Mesenchymal stem cell (in vitro differentiated cells and primary cell): ENCODE measurements around the gene HMGCS1.
"Not testable (repeated sequence)": the region's sequence is repeated elsewhere in the genome, so short reads cannot be mapped to it uniquely, and the experiment has no call there.

Source experiments
- DNase-seq: peaks from one replicate; pipeline ENCODE4 v3.0.0-alpha.2; 2013
- H2AFZ ChIP-seq: one replicate; pipeline ENCODE4 v1.6.1; 2013; ENCODE audit warnings: low read depth, mild to moderate bottlenecking, control low read depth, inconsistent platforms, low read length, moderate library complexity
- H2AK5ac ChIP-seq: 2 replicates; pipeline ENCODE4 v1.6.1; 2013; ENCODE audit warnings: low read length, moderate library complexity, mild to moderate bottlenecking, inconsistent platforms; ENCODE audit not compliant: severe bottlenecking
- H2BK120ac ChIP-seq: one replicate; pipeline ENCODE4 v1.6.1; 2013; ENCODE audit warnings: low read depth, mild to moderate bottlenecking, inconsistent platforms, low read length, moderate library complexity
- H2BK12ac ChIP-seq, 2 experiments: one replicate each; pipeline ENCODE4 v1.6.1; 2013; ENCODE audit warnings: inconsistent platforms in 2 of 2, low read length in 2 of 2, mild to moderate bottlenecking in 2 of 2, moderate library complexity in 2 of 2, control low read depth in 1 of 2
- H2BK15ac ChIP-seq: one replicate; pipeline ENCODE4 v1.6.1; 2013; ENCODE audit warnings: mild to moderate bottlenecking, low read depth, inconsistent platforms; ENCODE audit not compliant: poor library complexity, severe bottlenecking
- H2BK5ac ChIP-seq: 2 replicates; pipeline ENCODE4 v1.6.1; 2013; ENCODE audit warnings: low read depth, mild to moderate bottlenecking, low read length, control low read depth, inconsistent platforms; ENCODE audit not compliant: poor library complexity, severe bottlenecking
- H3K14ac ChIP-seq, 2 experiments: one replicate each; pipeline ENCODE4 v1.6.1; 2013; ENCODE audit warnings: inconsistent platforms in 2 of 2, low read length in 2 of 2, control low read depth in 1 of 2, mild to moderate bottlenecking in 1 of 2, moderate library complexity in 1 of 2
- H3K18ac ChIP-seq, 2 experiments: one replicate each; pipeline ENCODE4 v1.6.1; 2013; ENCODE audit warnings: inconsistent platforms in 2 of 2, low read length in 2 of 2, control low read depth in 1 of 2, low read depth in 1 of 2, mild to moderate bottlenecking in 1 of 2
- H3K23ac ChIP-seq, 2 experiments: one replicate each; pipeline ENCODE4 v1.6.1; 2013; ENCODE audit warnings: inconsistent platforms in 2 of 2, low read length in 2 of 2, mild to moderate bottlenecking in 2 of 2, moderate library complexity in 2 of 2, control low read depth in 1 of 2
- H3K27ac ChIP-seq: 2 replicates; pipeline ENCODE4 v1.5.1; 2013; ENCODE audit warnings: mild to moderate bottlenecking, moderate library complexity, low read length, control low read depth, inconsistent platforms; ENCODE audit not compliant: poor library complexity, severe bottlenecking
- H3K27me3 ChIP-seq, 2 experiments: 2 replicates each; pipeline versions ENCODE4 v1.6.1 to v1.7.0; 2013; ENCODE audit warnings: low read length in 2 of 2, mild to moderate bottlenecking in 2 of 2, moderate library complexity in 2 of 2, control low read depth in 1 of 2, inconsistent platforms in 1 of 2; ENCODE audit not compliant: control insufficient read depth in 1 of 2, insufficient read depth in 1 of 2
- H3K36me3 ChIP-seq, 2 experiments: 2 replicates each; pipeline versions ENCODE4 v1.6.1 to v1.7.0; 2013; ENCODE audit warnings: low read length in 2 of 2, control low read depth in 1 of 2, inconsistent platforms in 1 of 2, low read depth in 1 of 2, mild to moderate bottlenecking in 1 of 2; ENCODE audit not compliant: insufficient read depth in 2 of 2, control insufficient read depth in 1 of 2
- H3K4ac ChIP-seq, 2 experiments: one replicate each; pipeline ENCODE4 v1.6.1; 2013; ENCODE audit warnings: inconsistent platforms in 2 of 2, low read length in 2 of 2, mild to moderate bottlenecking in 2 of 2, moderate library complexity in 2 of 2, control low read depth in 1 of 2, low read depth in 1 of 2
- H3K4me1 ChIP-seq: 2 replicates; pipeline ENCODE4 v1.6.1; 2013; ENCODE audit warnings: low read depth, low read length, control low read depth; ENCODE audit not compliant: control insufficient read depth, insufficient read depth
- H3K4me2 ChIP-seq: 2 replicates; pipeline ENCODE4 v1.6.1; 2013; ENCODE audit warnings: low read length, mild to moderate bottlenecking, inconsistent platforms; ENCODE audit not compliant: poor library complexity, severe bottlenecking
- H3K4me3 ChIP-seq, 2 experiments: 2 replicates each; pipeline versions ENCODE4 v1.5.1 to v1.7.0; 2013; ENCODE audit warnings: low read length in 2 of 2, mild to moderate bottlenecking in 2 of 2, control low read depth in 1 of 2, low read depth in 1 of 2; ENCODE audit not compliant: insufficient read depth in 1 of 2
- H3K79me1 ChIP-seq: replicated peaks from 2 replicates; pipeline ENCODE4 v1.6.1; 2013; ENCODE audit warnings: mild to moderate bottlenecking, control low read depth, low read length, inconsistent platforms; ENCODE audit not compliant: poor library complexity, severe bottlenecking
- H3K9ac ChIP-seq: 2 replicates; pipeline ENCODE4 v1.7.0; 2013; ENCODE audit warnings: mild to moderate bottlenecking, low read length, moderate library complexity
- H3K9me3 ChIP-seq: 2 replicates; pipeline ENCODE4 v1.7.0; 2013; ENCODE audit warnings: mild to moderate bottlenecking, low read length; ENCODE audit not compliant: control insufficient read depth
- H4K8ac ChIP-seq: one replicate; pipeline ENCODE4 v1.6.1; 2013; ENCODE audit warnings: inconsistent platforms, mild to moderate bottlenecking, low read length, moderate library complexity
- H4K91ac ChIP-seq: one replicate; pipeline ENCODE4 v1.6.1; 2013; ENCODE audit warnings: mild to moderate bottlenecking, low read length, inconsistent platforms
- WGBS: methylation state at CpG from one replicate; pipeline ENCODE4 v1.1.7; 2013; ENCODE audit warnings: mixed read lengths; 5-methylcytosine and 5-hydroxymethylcytosine counted together

HMGCS1 gene

DNA sequence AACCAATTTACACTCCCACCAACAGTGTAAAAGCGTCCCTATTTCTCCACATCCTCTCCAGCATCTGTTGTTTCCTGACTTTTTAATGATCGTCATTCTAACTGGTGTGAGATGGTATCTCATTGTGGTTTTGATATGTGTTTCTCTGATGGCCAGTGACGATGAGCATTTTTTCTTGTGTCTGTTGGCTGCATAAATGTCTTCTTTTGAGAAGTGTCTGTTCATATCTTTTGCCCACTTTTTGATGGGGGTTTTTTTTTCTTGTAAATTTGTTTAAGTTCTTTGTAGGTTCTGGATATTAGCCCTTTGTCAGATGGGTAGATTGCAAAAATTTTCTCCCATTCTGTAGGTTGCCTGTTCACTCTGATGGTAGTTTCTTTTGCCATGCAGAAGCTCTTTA is 10.3 kb upstream of the HMGCS1 start:
- not testable (repeated sequence) for H3K23ac ChIP-seq, H2BK15ac ChIP-seq, H3K27ac ChIP-seq, H3K36me3 ChIP-seq, H3K27me3 ChIP-seq, H3K79me1 ChIP-seq, H3K9ac ChIP-seq, H4K8ac ChIP-seq, H3K4me1 ChIP-seq, H2BK5ac ChIP-seq, DNase-seq, H3K14ac ChIP-seq, H3K9me3 ChIP-seq, H3K4me2 ChIP-seq, H2AK5ac ChIP-seq, H3K4ac ChIP-seq, H3K18ac ChIP-seq, H3K4me3 ChIP-seq, H2BK12ac ChIP-seq, H4K91ac ChIP-seq, H2BK120ac ChIP-seq, H2AFZ ChIP-seq
- 50% methylated on average over 2 of the region's 3 CpGs for WGBS

DNA sequence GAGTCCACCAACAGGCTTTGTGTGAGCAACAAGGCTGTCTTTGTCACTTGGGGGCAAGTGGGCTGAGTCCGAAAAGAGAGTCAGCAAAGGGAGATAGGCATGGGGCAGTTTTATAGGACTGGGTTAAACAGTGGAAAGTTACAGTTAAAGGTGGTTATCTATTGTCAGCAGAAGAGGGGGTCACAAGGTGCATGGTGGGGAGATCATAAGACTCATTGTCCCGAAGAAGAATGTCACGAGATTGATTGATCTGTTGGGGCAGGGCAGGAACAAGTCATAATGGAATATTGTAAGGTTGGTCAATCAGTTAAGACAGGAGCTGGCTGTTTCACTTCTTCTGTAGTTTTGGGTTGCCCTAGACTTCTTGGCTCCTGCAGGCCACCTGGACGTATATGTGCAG is 7.6 kb upstream of the HMGCS1 start:
- Histone ChIP-seq H3K18ac (no peak overlapping the region), H4K8ac (no peak overlapping the region), H3K27ac (no peak overlapping the region), H2BK120ac (no peak overlapping the region), H3K36me3 (no peaks in the 10 kb centered on the region), H3K23ac (no peak overlapping the region), H3K4me3 (no peak overlapping the region), H3K9ac (no peak overlapping the region), H2BK12ac (no peak overlapping the region), H3K9me3 (no peaks in the 10 kb centered on the region), H3K4ac (no peak overlapping the region), H2BK15ac (no peak overlapping the region), H3K14ac (no peak overlapping the region), H4K91ac (no peak overlapping the region), H2BK5ac (no peak overlapping the region), H3K27me3 (no peaks in the 10 kb centered on the region), H2AFZ (no peak overlapping the region), H3K79me1 (no peaks in the 10 kb centered on the region), H3K4me2 (no peak overlapping the region), H2AK5ac (no peak overlapping the region), H3K4me1 (no peaks in the 10 kb centered on the region)
- WGBS, result 93% methylated on average over 3 of the region's 4 CpGs
- no peak for DNase-seq

DNA sequence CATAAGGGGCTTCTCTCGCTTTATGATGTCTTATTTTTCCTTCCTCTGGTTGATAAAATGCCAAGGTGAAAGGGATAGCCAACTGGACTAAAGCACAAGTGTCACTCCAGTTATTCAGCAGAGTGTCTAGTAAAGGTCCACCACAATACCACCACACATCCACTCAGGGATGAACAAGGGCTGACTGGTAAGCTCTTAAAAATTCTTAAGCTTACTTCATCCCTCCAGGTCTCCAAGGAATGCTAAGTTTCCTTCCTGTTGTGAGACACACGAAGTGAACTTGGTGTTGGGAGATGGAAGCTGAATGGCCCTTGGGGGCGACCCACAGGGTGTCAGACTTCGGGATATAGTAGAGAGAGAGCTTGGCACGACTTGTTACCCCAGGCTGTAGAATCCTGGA is 3.2 kb upstream of the HMGCS1 start:
- Histone ChIP-seq H3K4me1 (peaks cover 6% of the 10 kb centered on the region), H3K27me3 (no peaks in the 10 kb centered on the region), H2BK12ac (peak overlapping the region in 1 of 2 experiments; percentile 38), H3K4me3 (no peak overlapping the region), H3K4me2 (no peak overlapping the region), H2BK120ac (no peak overlapping the region), H3K9me3 (no peaks in the 10 kb centered on the region), H2BK15ac (no peak overlapping the region), H2AK5ac (no peak overlapping the region), H3K4ac (no peak overlapping the region), H4K91ac (no peak overlapping the region), H4K8ac (peak overlapping the region; percentile 17), H3K27ac (no peak overlapping the region), H2BK5ac (no peak overlapping the region), H3K36me3 (peaks cover 0 to 5% of the 10 kb centered on the region in 2 experiments), H3K9ac (no peak overlapping the region), H3K18ac (no peak overlapping the region), H2AFZ (no peak overlapping the region), H3K14ac (no peak overlapping the region), H3K79me1 (no peaks in the 10 kb centered on the region), H3K23ac (no peak overlapping the region)
- no peak for DNase-seq
- 81% methylated on average over 5 of the region's 5 CpGs for WGBS

DNA sequence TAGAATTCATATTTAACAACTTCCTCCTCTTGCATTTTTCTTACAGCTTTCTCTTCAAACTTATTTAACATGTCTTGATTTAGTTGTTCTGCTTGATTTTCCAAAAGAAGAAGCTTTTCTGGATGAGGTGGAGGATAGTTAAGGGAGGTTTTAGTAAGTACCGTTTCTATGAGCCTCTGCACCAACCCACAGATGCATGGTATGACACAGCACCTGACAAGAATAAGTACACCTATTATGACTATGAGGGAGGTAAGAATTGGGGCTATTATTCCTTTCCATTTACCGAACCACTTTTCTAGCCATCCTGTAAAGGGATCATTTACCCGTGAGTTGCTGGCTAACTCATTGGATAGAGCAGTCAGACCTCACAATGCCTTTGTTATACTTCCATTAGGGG is 2.5 kb upstream of the HMGCS1 start:
- Histone ChIP-seq H3K9me3 (no peaks in the 10 kb centered on the region), H4K91ac (no peak overlapping the region), H3K23ac (no peak overlapping the region), H2BK12ac (no peak overlapping the region), H3K4me1 (peaks cover 7% of the 10 kb centered on the region), H4K8ac (no peak overlapping the region), H3K79me1 (no peaks in the 10 kb centered on the region), H3K36me3 (peaks cover 0 to 10% of the 10 kb centered on the region in 2 experiments), H3K14ac (no peak overlapping the region), H2BK5ac (no peak overlapping the region), H3K4me2 (no peak overlapping the region), H2BK15ac (no peak overlapping the region), H3K9ac (no peak overlapping the region), H2AK5ac (no peak overlapping the region), H3K4ac (no peak overlapping the region), H2AFZ (no peak overlapping the region), H2BK120ac (no peak overlapping the region), H3K4me3 (no peak overlapping the region), H3K18ac (no peak overlapping the region), H3K27ac (no peak overlapping the region), H3K27me3 (no peaks in the 10 kb centered on the region)
- no peak for DNase-seq
- WGBS, result 100% methylated on average over 2 of the region's 3 CpGs
